Thymus (tissue), 14 donors: Measurements from ENCODE around the gene SYN1. TPM values are rescaled to one million over a fixed set of nuclear protein-coding genes. Genes with fewer than 3 reads are reported as not detected.
"Not testable (repeated sequence)": the region's sequence is repeated elsewhere in the genome, so short reads cannot be mapped to it uniquely, and the experiment has no call there.

Experiments used
- DNase-seq, 9 donors: peaks; one replicate each; pipeline ENCODE4 v3.0.0-alpha.2; 2013; ENCODE audit warnings: low spot score in 9 of 9, low read depth in 6 of 9, missing footprints in 1 of 9
- H3K27ac ChIP-seq, 2 donors: one replicate each; pipeline ENCODE4 v1.5.1; 2013; ENCODE audit warnings: control low read depth in 1 of 2, low read depth in 1 of 2, low read length in 1 of 2, mild to moderate bottlenecking in 1 of 2, moderate library complexity in 1 of 2
- H3K27me3 ChIP-seq, 2 donors: one replicate each; pipeline ENCODE4 v1.5.1; 2013; ENCODE audit warnings: low read length in 1 of 2; ENCODE audit not compliant: control insufficient read depth in 2 of 2, insufficient read depth in 1 of 2
- H3K36me3 ChIP-seq, 2 donors: one replicate each; pipeline ENCODE4 v1.5.1; 2013; ENCODE audit warnings: low read length in 1 of 2, mild to moderate bottlenecking in 1 of 2, moderate library complexity in 1 of 2; ENCODE audit not compliant: control insufficient read depth in 2 of 2, insufficient read depth in 2 of 2
- H3K4me1 ChIP-seq, 2 donors: one replicate each; pipeline ENCODE4 v1.5.1; 2013; ENCODE audit warnings: low read length in 2 of 2; ENCODE audit not compliant: control insufficient read depth in 2 of 2, insufficient read depth in 2 of 2
- H3K4me3 ChIP-seq, 2 donors: one replicate each; pipeline ENCODE4 v1.5.1; 2013; ENCODE audit warnings: low read length in 2 of 2, control low read depth in 1 of 2, mild to moderate bottlenecking in 1 of 2
- H3K9me3 ChIP-seq, 2 donors: one replicate each; pipeline ENCODE4 v1.5.1; 2013; ENCODE audit warnings: low read length in 1 of 2, mild to moderate bottlenecking in 1 of 2; ENCODE audit not compliant: control insufficient read depth in 2 of 2, insufficient read depth in 1 of 2
- WGBS: extraction: QIAGEN DNeasy Blood & Tissue Kit; methylation state at CpG from one replicate; pipeline ENCODE4 v1.1.7; 2013; 5-methylcytosine and 5-hydroxymethylcytosine counted together
- long read RNA-seq, 10 donors: transcript quantifications; one replicate each; lab custom pipeline, GENCODE V29; 2026
- polyA plus RNA-seq: library from polyadenylated mRNA; stranded (reverse); fragments of 200-250 nt; gene quantifications from one replicate; pipeline ENCODE4 v1.2.3, GENCODE V29; 2013
- total RNA-seq: library from RNA; stranded (reverse); fragments of 120-200 nt; gene quantifications from one replicate; pipeline ENCODE4 v1.2.4, GENCODE V29; 2013
- donor health status: healthy.

Gene SYN1
- total RNA-seq = 0.52 TPM
- 4.0 TPM for polyA plus RNA-seq
- long read RNA-seq, donor 1 = 0 reads
- long read RNA-seq, donor 2 = 0 reads
- long read RNA-seq, donor 3 = 0 reads
- long read RNA-seq, donor 4 = 0 reads
- long read RNA-seq, donor 5 = 0 reads
- long read RNA-seq, donor 6, partial matches to known transcripts = 110 of 110 reads
- long read RNA-seq, donor 6, other reads (novel, unspliced or antisense) = 0 of 110 reads
- long read RNA-seq, donor 7, partial matches to known transcripts = 69 of 130 reads
- long read RNA-seq, donor 7, other reads (novel, unspliced or antisense) = 61 of 130 reads
- long read RNA-seq, donor 8, partial matches to known transcripts = 23 of 68 reads
- long read RNA-seq, donor 8, other reads (novel, unspliced or antisense) = 45 of 68 reads
- long read RNA-seq, donor 9 = 0 reads
- long read RNA-seq, donor 10 = 0 reads

DNA sequence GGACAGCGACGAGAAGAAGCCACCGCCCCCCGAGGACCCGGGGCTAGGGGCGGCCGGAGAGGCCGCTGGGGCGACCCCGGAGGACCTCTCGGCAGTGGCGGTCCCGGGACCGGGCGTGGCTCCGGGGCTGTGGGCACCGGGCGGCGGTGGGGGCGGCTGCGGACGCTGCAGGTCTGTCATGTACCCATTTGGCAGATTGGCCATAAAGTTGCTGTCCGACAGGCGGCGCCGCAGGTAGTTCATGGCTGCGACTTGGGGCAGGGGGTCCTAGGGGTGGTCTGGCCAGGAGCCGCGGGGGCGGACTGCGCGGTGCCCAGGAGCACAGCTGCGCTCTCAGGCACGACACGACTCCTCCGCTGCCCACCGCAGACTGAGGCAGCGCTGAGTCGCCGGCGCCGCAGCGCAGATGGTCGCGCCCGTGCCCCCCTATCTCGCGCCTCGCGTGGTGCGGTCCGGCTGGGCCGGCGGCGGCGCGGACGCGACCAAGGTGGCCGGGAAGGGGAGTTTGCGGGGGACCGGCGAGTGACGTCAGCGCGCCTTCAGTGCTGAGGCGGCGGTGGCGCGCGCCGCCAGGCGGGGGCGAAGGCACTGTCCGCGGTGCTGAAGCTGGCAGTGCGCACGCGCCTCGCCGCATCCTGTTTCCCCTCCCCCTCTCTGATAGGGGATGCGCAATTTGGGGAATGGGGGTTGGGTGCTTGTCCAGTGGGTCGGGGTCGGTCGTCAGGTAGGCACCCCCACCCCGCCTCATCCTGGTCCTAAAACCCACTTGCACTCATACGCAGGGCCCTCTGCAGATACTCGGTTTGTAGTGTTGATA, at the start of gene SYN1:
Gene SYN1, minus strand, starts transcription at position 372 of the 817 bp plus-strand sequence. Its CDS starts 129 bp downstream, at position 243.
- H3K4me3 ChIP-seq = peak within 1 kb of the TSS in 1 of 2 donors; percentile 35
- peaks cover 6 to 10% of the 10 kb centered on the region in 2 donors for H3K4me1 ChIP-seq
- no peak within 1 kb of the TSS for H3K27ac ChIP-seq
- no peaks in the 10 kb centered on the region for H3K9me3 ChIP-seq
- no peaks in the 10 kb centered on the region for H3K36me3 ChIP-seq
- 2% methylated on average over 88 of the region's 88 CpGs for WGBS
- H3K27me3 ChIP-seq = peaks cover 4 to 22% of the 10 kb centered on the region in 2 donors
- peak; percentile 18 to 83 (median 64) for DNase-seq

DNA sequence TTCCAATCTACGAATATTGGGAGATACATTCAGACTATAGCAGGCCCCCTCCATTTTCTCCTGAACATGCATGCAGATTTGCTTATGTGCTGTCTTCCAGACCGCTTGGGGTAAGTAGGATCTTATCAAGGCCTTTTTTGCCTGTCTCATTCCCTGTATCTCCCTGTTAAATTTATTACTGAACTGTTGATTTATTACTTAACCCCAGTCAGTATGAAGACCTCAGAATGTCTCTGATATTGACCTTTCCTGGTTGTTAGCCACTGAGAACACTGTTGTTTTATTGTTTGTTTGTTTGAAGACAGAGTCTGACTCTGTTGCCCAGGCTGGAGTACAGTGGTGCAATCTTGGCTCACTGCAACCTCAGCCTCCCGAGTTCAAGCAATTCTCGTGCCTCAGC, 46.1 kb upstream of the SYN1 start:
- H3K9me3 ChIP-seq, H3K36me3 ChIP-seq, H3K27me3 ChIP-seq, DNase-seq, H3K4me3 ChIP-seq, H3K4me1 ChIP-seq, H3K27ac ChIP-seq: not testable (repeated sequence)
- 99% methylated on average over 4 of the region's 4 CpGs for WGBS

- Histone ChIP-seq H3K36me3 (no peaks in the 10 kb centered on the region), H3K4me3 (no peak overlapping the region), H3K27me3 (no peaks in the 10 kb centered on the region), H3K4me1 (peaks cover 0 to 2% of the 10 kb centered on the region in 2 donors), H3K27ac (peak overlapping the region in 1 of 2 donors; percentile 26), H3K9me3 (no peaks in the 10 kb centered on the region)
- WGBS = 93% methylated on average over 5 of the region's 5 CpGs
- DNase-seq = no peak
Observed at GRCh38 chrX:47664737-47665136, 45.1 kb upstream of the SYN1 start.

DNA sequence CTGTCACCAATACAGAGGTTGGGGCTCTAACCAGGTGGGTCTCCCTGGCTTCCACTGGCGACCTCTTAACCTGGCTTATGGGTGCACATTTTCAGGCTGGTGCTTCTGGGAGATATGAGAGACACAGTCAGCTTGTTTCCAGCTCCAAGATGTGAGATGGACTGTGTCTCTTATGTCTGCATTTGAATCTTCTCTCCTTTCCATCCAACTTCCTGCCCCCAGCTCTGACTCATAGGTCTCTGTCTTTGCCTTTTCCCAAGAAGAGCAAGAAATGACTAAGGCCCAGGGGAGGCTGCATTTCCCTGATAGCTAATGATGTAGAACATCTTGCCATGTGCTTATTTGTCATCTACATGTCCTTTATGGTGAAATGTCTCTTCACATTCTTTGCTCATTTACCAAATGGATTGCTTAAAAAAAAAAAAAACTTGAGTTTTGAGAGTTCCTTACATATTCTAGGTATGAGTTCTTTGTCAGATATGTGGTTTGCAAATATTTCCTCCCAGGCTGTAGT, 42.5 kb upstream of the SYN1 start:
- 92% methylated on average over 1 of the region's 1 CpG for WGBS
- Histone ChIP-seq H3K27me3 (no peaks in the 10 kb centered on the region), H3K27ac (no peak overlapping the region), H3K4me3 (no peak overlapping the region), H3K36me3 (peaks cover 2 to 4% of the 10 kb centered on the region in 2 donors), H3K9me3 (no peaks in the 10 kb centered on the region), H3K4me1 (peaks cover 0 to 5% of the 10 kb centered on the region in 2 donors)
- no peak for DNase-seq

DNA sequence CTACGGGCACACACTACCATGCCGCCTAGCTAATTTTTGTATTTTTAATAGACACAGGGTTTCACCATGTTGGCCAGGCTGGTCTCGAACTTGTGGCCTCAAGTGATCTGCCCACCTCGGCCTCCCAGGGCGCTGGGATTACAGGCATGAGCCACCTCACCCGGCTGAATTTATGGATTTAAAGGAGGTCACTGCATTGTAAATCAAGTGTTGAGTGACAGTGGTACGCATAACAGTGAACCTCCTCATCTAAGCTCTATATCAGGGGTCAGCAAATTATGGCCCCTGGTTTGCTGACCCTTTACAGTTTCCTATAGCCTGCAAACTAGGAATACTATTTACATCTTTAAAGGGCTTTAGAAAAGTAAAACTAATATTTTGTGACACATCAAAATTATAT, 41.9 kb upstream of the SYN1 start:
- WGBS = 95% methylated on average over 7 of the region's 7 CpGs

DNA sequence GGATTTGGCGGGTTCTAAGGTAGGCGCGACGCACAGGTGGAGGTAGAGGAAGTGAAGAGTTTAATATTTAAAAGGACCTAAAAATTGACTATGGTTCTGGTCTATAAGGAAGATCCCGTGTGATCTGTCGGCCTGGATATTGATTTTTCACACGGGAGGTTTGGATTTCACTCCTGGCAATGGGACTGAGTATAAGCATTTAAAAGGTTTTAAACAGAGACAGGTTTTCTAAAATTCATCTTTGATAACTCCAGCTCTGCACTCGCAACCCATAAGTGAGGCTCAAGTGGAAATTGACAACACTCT, 39.7 kb upstream of the SYN1 start:
- peaks cover 0 to 3% of the 10 kb centered on the region in 2 donors for H3K4me1 ChIP-seq
- H3K4me3 ChIP-seq = peak overlapping the region; percentile 58 to 71
- H3K36me3 ChIP-seq = peaks cover 18% of the 10 kb centered on the region in 2 donors
- H3K9me3 ChIP-seq = no peaks in the 10 kb centered on the region
- WGBS = 28% methylated on average over 8 of the region's 8 CpGs
- peak overlapping the region; percentile 96 to 97 for H3K27ac ChIP-seq
- H3K27me3 ChIP-seq = no peaks in the 10 kb centered on the region
- no peak for DNase-seq

More for the DNA sequence above, 41.9 kb upstream of the SYN1 start:
- no peak for DNase-seq
- no peak overlapping the region for H3K27ac ChIP-seq
- H3K9me3 ChIP-seq = no peaks in the 10 kb centered on the region
- no peaks in the 10 kb centered on the region for H3K27me3 ChIP-seq
- peaks cover 9 to 10% of the 10 kb centered on the region in 2 donors for H3K36me3 ChIP-seq
- peaks cover 0 to 5% of the 10 kb centered on the region in 2 donors for H3K4me1 ChIP-seq
- H3K4me3 ChIP-seq = no peak overlapping the region

DNA sequence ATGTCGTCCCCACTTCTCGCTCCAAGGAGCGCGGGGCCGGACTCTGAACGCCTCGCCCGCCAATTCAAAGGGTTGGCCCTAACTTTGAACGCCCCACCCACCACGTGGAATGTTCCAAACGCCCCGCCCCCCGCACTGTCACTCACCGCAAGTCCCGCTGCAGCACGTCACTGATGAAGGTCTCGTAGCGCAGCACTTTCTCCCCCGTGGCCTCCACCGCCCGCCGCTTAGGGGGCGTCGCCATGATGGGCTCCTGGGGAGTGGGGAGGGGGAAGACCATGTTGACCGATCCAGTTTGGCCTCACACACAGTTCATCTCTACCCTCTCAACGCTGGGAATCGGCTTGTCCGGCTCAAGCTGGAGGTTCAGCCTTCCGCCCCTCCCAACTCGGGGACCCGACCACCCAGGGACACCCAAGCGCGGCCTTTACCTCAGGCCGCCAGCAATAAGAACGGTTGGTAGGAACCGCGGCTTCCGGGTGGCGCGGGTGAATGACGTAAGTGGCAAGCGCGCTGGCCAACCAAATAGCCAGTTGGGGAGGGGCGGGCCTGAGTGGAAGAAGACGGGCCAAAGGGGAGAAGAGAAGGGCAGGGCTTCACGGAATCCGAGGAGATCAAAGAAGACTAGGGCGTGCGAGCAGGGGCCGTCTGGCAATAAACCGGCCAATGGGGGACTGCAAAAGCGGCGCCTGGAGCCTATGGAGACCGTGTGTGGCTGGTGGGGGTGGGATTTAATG, 39.2 kb upstream of the SYN1 start, which contains the start of gene UXT:
Gene UXT, minus strand, starts transcription at position 497 of the 737 bp plus-strand sequence. Its CDS starts 253 bp downstream, at position 244.
- H3K9me3 ChIP-seq = no peaks in the 10 kb centered on the region
- H3K4me3 ChIP-seq = peak within 1 kb of the TSS; percentile 58 to 71
- peak within 1 kb of the TSS; percentile 96 to 97 for H3K27ac ChIP-seq
- no peaks in the 10 kb centered on the region for H3K27me3 ChIP-seq
- peak; percentile 56 to 92 (median 77) for DNase-seq
- H3K4me1 ChIP-seq = peaks cover 0 to 3% of the 10 kb centered on the region in 2 donors
- WGBS = 1% methylated on average over 54 of the region's 54 CpGs
- peaks cover 18% of the 10 kb centered on the region in 2 donors for H3K36me3 ChIP-seq

- Histone ChIP-seq H3K4me3 (peak overlapping the region; percentile 58 to 71), H3K4me1 (peaks cover 0 to 3% of the 10 kb centered on the region in 2 donors), H3K27ac (peak overlapping the region; percentile 96 to 97), H3K36me3 (peaks cover 18 to 23% of the 10 kb centered on the region in 2 donors), H3K9me3 (no peaks in the 10 kb centered on the region), H3K27me3 (no peaks in the 10 kb centered on the region)
- DNase-seq = no peak
- 3% methylated on average over 13 of the region's 13 CpGs for WGBS
Observed at GRCh38 chrX:47658301-47658683, 38.6 kb upstream of the SYN1 start.
